Activated T-cell treated with anti-CD3 and anti-CD28 coated beads for 4 hours (primary cell): ENCODE data around the gene PCSK9.
"Not testable (repeated sequence)": the region's sequence is repeated elsewhere in the genome, so short reads cannot be mapped to it uniquely, and the experiment has no call there.

Source experiments
- DNase-seq: peaks from one replicate; pipeline ENCODE4 v3.0.0-alpha.2; 2020

PCSK9 gene

DNA sequence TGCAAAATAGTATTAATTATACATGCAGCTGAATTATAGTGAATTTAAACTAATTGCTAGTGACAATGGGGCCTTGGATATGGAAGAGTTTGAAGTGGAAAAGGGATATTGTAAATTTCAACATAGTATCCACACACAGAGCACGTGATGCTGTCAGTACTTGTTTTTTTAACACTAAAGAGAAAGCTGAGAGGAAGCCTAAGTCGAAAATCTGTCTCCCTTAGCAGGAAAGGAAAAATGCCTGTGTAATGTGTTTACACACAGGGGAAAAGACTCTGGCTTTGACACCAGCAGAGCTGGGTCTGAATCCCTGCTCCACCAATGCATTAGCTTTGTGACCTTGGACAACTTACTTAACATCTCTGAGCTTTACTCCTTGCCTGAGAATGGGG, 42.6 kb downstream of the PCSK9 start:
- no peak for DNase-seq

DNA sequence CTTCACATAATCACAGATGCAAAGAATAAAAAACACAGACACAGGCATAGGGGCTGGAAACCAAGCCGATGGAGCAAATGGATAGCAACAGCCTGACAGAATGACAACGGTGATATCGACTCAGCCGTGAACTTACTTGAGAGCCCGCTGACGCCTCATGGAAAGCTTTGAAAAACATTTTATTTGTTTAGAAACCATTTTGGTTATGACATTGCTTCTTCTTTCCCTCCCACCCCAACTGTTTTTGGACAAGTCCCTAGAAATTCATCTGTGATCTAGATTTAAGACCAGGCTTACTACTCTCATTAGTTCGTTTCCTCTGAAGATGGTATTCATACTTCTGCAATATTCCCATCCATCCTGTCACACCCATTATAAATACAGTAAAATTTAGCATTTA, 44.9 kb downstream of the PCSK9 start:
- no peak for DNase-seq

DNA sequence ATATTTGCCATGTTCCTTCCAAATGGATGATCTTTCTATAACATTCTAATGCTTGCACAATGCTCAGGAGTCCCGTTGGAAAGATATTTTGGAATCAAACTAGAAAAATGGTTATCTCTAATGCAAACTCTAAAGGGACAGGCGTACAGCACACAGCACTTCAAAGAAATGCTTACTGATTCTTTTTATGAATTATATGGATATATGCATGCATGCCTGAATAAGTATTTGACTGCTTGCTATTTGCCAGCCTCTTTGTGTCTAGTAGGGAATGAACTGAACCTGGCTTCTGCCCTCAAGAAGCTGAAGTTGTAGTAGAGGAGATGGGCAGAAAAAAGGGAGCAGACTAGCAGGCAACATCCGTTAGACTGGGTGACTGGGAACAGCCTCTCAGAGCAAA, 48.1 kb downstream of the PCSK9 start:
- no peak for DNase-seq

DNA sequence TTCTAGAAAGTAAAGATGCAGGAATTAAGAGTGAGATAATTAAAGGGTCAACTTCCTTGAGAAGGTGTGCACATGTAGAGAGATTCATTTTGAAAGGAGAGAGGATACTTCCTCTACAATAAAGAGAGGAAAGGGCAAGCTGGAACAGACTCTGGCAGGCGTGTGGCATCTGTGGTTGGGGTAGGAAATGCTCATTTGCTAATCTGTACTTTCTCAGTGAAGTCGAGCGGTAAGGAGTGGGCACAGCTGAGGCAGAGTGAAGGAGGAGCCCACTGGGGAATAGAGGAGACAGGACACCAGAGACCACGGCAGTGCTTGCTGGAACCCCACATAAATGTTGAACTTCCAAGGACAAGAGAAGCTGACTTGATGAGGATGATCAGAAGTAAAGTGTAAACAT, 49.1 kb downstream of the PCSK9 start:
- DNase-seq = no peak

DNA sequence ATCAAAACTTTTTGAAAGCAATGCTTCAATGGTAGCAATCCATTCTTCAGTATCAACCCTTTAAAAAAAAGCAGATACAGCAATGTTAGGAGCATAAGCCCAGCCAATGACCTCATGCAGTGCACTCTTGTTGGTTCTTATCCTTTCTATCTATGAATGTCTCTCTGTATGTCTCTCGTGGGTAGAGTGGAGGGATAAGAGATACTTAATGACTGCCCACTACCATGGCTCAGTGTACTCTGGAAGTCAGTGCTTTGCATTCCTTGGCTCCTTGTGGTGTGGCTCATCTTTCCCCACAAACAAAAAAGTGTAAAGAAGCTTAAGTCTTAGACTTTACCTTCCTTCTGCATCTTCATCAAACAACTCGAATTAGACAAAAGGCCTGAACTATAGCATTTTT, 50.3 kb downstream of the PCSK9 start:
- DNase-seq = no peak

DNA sequence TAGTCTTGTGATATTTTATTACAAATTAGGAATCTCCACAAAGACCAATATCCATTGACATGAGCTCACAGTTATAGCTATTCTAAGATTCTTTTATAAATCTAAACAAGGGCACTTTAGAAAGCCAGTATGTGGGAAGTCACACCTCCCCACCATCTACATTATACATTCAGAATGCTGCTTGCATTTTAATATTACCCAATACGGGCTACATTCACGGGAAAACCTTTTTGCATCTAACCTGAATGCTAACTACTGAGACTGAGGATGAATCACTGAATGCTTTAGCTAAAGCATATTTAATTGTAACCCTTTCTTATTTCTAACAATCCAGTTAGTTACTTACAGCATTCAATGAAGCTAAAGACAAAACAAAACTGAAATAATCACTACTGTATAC, 53.1 kb downstream of the PCSK9 start:
- no peak for DNase-seq

DNA sequence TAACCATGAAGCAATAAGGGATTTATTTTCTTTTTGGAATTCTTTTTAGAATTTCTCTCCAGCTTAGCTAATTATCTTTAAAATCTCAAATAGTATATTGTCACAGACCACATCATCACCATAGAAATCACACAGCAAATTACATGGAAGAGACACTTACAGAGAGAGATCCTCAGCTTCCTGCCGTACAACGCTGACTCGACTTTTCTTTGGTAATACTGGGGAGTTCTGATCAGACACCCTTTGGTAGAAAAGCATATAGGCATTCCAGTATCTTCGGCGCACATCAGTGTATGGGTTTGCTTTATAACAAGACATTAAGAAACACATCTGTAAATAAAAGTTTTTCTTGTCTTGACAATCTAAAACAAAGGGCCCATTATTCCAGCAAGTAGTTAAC, 55.7 kb downstream of the PCSK9 start:
- no peak for DNase-seq

DNA sequence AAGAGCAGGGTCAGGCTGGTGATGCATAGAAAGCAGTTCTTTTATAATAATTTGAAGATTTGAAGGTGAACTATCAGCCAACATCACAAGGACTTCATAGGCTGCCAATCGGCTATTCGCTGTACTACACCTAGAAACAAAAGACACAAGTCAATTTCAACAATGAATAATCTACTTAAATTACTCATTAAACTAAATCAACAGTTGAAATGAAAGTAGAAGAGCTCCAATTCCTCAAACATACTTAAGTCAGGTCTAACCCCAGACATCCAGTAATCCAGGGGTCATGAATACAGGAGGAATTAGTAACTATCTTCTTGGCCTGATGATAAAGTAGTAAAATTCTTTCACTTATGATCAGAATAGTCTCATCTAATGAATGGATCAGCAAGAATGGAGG, 64.5 kb downstream of the PCSK9 start:
- no peak for DNase-seq

DNA sequence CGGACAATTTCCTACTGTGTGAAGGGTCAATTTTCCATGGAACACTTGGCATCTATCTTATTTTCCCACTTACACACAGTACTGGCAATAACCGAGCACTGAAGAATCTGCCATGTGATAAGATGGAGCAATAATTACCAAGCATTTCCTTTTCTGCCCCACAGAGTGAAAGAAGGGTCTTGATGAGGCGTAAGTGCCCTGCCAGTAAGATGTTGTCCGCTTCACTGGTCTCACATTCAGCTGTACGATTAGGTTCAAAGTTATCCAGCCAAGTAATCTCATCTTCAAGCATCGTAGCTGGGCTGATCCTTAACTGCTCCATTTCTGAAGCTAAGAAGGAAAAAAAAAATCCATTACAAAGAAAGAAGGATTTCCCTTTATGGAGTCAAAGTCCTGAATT, 67.8 kb downstream of the PCSK9 start:
- no peak for DNase-seq

DNA sequence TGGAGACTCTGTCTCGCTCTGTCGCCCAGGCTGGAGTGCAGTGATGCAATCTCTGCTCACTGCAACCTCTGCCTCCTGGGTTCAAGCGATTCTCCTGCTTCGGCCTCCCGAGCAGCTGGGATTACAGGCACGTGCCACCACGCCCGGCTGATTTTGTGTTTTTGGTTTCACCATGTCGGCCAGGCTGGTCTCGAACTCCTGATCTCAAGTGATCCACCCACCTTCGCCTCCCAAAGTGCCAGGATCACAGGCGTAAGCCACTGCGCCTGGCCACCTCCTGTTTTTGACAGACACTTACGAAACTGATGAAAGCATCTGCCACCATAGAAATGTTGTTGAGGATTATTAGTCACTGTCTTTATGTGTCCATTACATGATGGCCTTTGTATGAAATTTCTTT, 69.7 kb downstream of the PCSK9 start:
- DNase-seq = not testable (repeated sequence)
